Measurements from ENCODE around the gene SPAAR.

GRCh38 chr9:35909274-35909673, at the start of gene SPAAR:
- no peak for TF ChIP-seq CTCF (conservative IDR thresholded peaks at IDR 0.05; ENCODE audit: low read length)
- TF ChIP-seq EZH2phosphoT487 (IDR thresholded peaks at IDR 0.05; ENCODE audit: borderline replicate concordance) = no peak

All from Loucy (cell line).